HEK293 (cell line): ENCODE data around the gene ZNF541.

Experiments used
- KLF7 ChIP-seq: fragments of 450-650 bp; formaldehyde crosslinking; IDR thresholded peaks from 2 replicates; pipeline ENCODE4 v1.5.1; 2016; ENCODE audit warnings: missing biosample characterization, missing genetic modification characterization, borderline replicate concordance
- MZF1 ChIP-seq: fragments of 450-650 bp; formaldehyde crosslinking; IDR thresholded peaks from 2 replicates; pipeline ENCODE4 v1.5.1; 2017; ENCODE audit warnings: missing biosample characterization, missing genetic modification characterization, borderline replicate concordance
- YY2 ChIP-seq: fragments of 450-650 bp; formaldehyde crosslinking; IDR thresholded peaks from 2 replicates; pipeline ENCODE4 v1.5.1; 2016; ENCODE audit warnings: missing biosample characterization, missing genetic modification characterization
- ZNF223 ChIP-seq: fragments of 450-650 bp; formaldehyde crosslinking; IDR thresholded peaks from 2 replicates; pipeline ENCODE4 v1.5.1; 2016; ENCODE audit warnings: missing biosample characterization, missing genetic modification characterization
- ZNF426 ChIP-seq: fragments of 450-650 bp; formaldehyde crosslinking; IDR thresholded peaks from 2 replicates; pipeline ENCODE4 v1.5.1; 2017; ENCODE audit warnings: missing biosample characterization, missing genetic modification characterization, mild to moderate bottlenecking, inconsistent platforms, moderate library complexity
- ZNF501 ChIP-seq: fragments of 450-650 bp; formaldehyde crosslinking; IDR thresholded peaks from 2 replicates; pipeline ENCODE4 v1.5.1; 2016; ENCODE audit warnings: missing biosample characterization, missing genetic modification characterization
- ZNF561 ChIP-seq: fragments of 450-650 bp; IDR thresholded peaks from 2 replicates; pipeline ENCODE4 v1.5.1; 2018; ENCODE audit warnings: missing biosample characterization, missing genetic modification characterization, borderline replicate concordance
- ZNF571 ChIP-seq: fragments of 450-650 bp; formaldehyde crosslinking; IDR thresholded peaks from 2 replicates; pipeline ENCODE4 v1.5.0; 2017; ENCODE audit warnings: missing biosample characterization, missing genetic modification characterization
- ZNF776 ChIP-seq: fragments of 450-650 bp; formaldehyde crosslinking; IDR thresholded peaks from 2 replicates; pipeline ENCODE4 v1.5.0; 2017; ENCODE audit warnings: missing biosample characterization, missing genetic modification characterization, borderline replicate concordance
- TF ChIP-seq, protein P1 (sequence below): fragments of 450-650 bp; formaldehyde crosslinking; IDR thresholded peaks from 2 replicates; pipeline ENCODE4 v1.5.1; 2016; ENCODE audit warnings: missing biosample characterization, missing genetic modification characterization
- TF ChIP-seq, protein P2 (sequence below): fragments of 450-650 bp; formaldehyde crosslinking; IDR thresholded peaks from 2 replicates; pipeline ENCODE4 v1.5.1; 2016; ENCODE audit warnings: missing biosample characterization, missing genetic modification characterization
- TF ChIP-seq, protein P3 (sequence below): fragments of 450-650 bp; IDR thresholded peaks from 2 replicates; pipeline ENCODE4 v1.5.1; 2018; ENCODE audit warnings: missing biosample characterization, mild to moderate bottlenecking, missing genetic modification characterization
- TF ChIP-seq, protein P4 (sequence below): fragments of 450-650 bp; formaldehyde crosslinking; IDR thresholded peaks from 2 replicates; pipeline ENCODE4 v1.5.1; 2016; ENCODE audit warnings: missing biosample characterization, missing genetic modification characterization

DNA sequence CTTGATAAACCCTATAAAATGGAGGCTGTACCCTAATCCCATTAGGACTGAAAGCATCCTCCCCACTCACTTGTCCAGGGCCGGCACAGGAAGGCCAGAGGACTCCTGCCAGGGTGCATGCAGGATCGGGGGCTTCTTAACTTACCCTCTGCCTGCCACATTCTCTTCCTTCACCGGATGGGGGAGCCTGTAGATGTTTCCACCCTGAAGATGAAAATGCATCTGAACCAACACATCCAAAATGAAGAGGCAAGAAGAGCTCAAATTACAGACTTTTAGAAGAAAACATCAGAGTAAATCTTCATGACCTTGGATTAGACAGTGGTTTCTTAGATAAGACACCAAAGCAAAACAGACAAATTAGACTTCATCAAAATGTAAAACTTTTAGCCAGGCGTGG is 32.2 kb downstream of the ZNF541 start:
- TF ChIP-seq, protein P1, sequence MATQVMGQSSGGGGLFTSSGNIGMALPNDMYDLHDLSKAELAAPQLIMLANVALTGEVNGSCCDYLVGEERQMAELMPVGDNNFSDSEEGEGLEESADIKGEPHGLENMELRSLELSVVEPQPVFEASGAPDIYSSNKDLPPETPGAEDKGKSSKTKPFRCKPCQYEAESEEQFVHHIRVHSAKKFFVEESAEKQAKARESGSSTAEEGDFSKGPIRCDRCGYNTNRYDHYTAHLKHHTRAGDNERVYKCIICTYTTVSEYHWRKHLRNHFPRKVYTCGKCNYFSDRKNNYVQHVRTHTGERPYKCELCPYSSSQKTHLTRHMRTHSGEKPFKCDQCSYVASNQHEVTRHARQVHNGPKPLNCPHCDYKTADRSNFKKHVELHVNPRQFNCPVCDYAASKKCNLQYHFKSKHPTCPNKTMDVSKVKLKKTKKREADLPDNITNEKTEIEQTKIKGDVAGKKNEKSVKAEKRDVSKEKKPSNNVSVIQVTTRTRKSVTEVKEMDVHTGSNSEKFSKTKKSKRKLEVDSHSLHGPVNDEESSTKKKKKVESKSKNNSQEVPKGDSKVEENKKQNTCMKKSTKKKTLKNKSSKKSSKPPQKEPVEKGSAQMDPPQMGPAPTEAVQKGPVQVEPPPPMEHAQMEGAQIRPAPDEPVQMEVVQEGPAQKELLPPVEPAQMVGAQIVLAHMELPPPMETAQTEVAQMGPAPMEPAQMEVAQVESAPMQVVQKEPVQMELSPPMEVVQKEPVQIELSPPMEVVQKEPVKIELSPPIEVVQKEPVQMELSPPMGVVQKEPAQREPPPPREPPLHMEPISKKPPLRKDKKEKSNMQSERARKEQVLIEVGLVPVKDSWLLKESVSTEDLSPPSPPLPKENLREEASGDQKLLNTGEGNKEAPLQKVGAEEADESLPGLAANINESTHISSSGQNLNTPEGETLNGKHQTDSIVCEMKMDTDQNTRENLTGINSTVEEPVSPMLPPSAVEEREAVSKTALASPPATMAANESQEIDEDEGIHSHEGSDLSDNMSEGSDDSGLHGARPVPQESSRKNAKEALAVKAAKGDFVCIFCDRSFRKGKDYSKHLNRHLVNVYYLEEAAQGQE (tag by site-specific recombination) = no peak
- TF ChIP-seq ZNF571 = no peak
- no peak for TF ChIP-seq KLF7 (tag by site-specific recombination)
- no peak for TF ChIP-seq ZNF501
- TF ChIP-seq, protein P2, sequence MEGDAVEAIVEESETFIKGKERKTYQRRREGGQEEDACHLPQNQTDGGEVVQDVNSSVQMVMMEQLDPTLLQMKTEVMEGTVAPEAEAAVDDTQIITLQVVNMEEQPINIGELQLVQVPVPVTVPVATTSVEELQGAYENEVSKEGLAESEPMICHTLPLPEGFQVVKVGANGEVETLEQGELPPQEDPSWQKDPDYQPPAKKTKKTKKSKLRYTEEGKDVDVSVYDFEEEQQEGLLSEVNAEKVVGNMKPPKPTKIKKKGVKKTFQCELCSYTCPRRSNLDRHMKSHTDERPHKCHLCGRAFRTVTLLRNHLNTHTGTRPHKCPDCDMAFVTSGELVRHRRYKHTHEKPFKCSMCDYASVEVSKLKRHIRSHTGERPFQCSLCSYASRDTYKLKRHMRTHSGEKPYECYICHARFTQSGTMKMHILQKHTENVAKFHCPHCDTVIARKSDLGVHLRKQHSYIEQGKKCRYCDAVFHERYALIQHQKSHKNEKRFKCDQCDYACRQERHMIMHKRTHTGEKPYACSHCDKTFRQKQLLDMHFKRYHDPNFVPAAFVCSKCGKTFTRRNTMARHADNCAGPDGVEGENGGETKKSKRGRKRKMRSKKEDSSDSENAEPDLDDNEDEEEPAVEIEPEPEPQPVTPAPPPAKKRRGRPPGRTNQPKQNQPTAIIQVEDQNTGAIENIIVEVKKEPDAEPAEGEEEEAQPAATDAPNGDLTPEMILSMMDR (tag by site-specific recombination) = no peak
- TF ChIP-seq, protein P3, sequence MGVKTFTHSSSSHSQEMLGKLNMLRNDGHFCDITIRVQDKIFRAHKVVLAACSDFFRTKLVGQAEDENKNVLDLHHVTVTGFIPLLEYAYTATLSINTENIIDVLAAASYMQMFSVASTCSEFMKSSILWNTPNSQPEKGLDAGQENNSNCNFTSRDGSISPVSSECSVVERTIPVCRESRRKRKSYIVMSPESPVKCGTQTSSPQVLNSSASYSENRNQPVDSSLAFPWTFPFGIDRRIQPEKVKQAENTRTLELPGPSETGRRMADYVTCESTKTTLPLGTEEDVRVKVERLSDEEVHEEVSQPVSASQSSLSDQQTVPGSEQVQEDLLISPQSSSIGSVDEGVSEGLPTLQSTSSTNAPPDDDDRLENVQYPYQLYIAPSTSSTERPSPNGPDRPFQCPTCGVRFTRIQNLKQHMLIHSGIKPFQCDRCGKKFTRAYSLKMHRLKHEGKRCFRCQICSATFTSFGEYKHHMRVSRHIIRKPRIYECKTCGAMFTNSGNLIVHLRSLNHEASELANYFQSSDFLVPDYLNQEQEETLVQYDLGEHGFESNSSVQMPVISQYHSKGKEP = no peak
- no peak for TF ChIP-seq MZF1 (tag by site-specific recombination)
- no peak for TF ChIP-seq ZNF776 (tag by site-specific recombination)
- TF ChIP-seq ZNF561 (tag by site-specific recombination) = no peak
- TF ChIP-seq, protein P4, sequence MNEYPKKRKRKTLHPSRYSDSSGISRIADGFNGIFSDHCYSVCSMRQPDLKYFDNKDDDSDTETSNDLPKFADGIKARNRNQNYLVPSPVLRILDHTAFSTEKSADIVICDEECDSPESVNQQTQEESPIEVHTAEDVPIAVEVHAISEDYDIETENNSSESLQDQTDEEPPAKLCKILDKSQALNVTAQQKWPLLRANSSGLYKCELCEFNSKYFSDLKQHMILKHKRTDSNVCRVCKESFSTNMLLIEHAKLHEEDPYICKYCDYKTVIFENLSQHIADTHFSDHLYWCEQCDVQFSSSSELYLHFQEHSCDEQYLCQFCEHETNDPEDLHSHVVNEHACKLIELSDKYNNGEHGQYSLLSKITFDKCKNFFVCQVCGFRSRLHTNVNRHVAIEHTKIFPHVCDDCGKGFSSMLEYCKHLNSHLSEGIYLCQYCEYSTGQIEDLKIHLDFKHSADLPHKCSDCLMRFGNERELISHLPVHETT (tag by site-specific recombination) = no peak
- TF ChIP-seq ZNF426 = no peak
- TF ChIP-seq ZNF223 = no peak
- no peak for TF ChIP-seq YY2 (tag by site-specific recombination)
